CD14-positive monocyte (primary cell): Measurements from ENCODE around the gene YBX1. TPM values are rescaled to one million over a fixed set of nuclear protein-coding genes. Genes with fewer than 3 reads are reported as not detected.

Source experiments
- DNase-seq, 3 donors: peaks; one replicate each; pipeline ENCODE4 v3.0.0-alpha.2; 2011 to 2022
- H2AFZ ChIP-seq: 2 replicates; pipeline ENCODE4 v1.6.0; 2012; ENCODE audit warnings: mild to moderate bottlenecking, low read depth, low read length, inconsistent platforms; ENCODE audit not compliant: insufficient read depth, poor library complexity, severe bottlenecking
- H3K27ac ChIP-seq, 2 donors: 1 replicate in 1 of 2; 2 replicates in 1 of 2; pipeline ENCODE4 v1.5.1; 2012 to 2013; ENCODE audit warnings: low read length in 2 of 2, control low read depth in 1 of 2, inconsistent platforms in 1 of 2, low read depth in 1 of 2, mild to moderate bottlenecking in 1 of 2
- H3K27me3 ChIP-seq, 2 donors: one replicate each; pipeline versions ENCODE4 v1.6.0 to v1.6.1; 2011 to 2013; ENCODE audit warnings: low read length in 2 of 2; ENCODE audit not compliant: control insufficient read depth in 2 of 2, insufficient read depth in 2 of 2
- H3K36me3 ChIP-seq, 2 donors: replicated peaks in 1 of 2; 1 replicate in 1 of 2; 2 replicates in 1 of 2; pipeline versions ENCODE4 v1.5.1 to v1.6.1; 2012 to 2013; ENCODE audit warnings: low read length in 2 of 2, control low read depth in 1 of 2, inconsistent platforms in 1 of 2, mild to moderate bottlenecking in 1 of 2; ENCODE audit not compliant: insufficient read depth in 2 of 2, control insufficient read depth in 1 of 2
- H3K4me1 ChIP-seq, 2 donors: 1 replicate in 1 of 2; 2 replicates in 1 of 2; pipeline versions ENCODE4 v1.5.1 to v1.6.1; 2012 to 2013; ENCODE audit warnings: low read length in 2 of 2, control low read depth in 1 of 2, inconsistent platforms in 1 of 2, mild to moderate bottlenecking in 1 of 2, moderate library complexity in 1 of 2; ENCODE audit not compliant: insufficient read depth in 2 of 2, control insufficient read depth in 1 of 2
- H3K4me2 ChIP-seq: replicated peaks from 2 replicates; pipeline ENCODE3; 2012; ENCODE audit warnings: low read length, moderate library complexity, mild to moderate bottlenecking; ENCODE audit not compliant: poor library complexity, severe bottlenecking; ENCODE audit errors: extremely low read depth
- H3K4me3 ChIP-seq, 3 experiments: fragments of 200-600 bp in 1 of 3; sonication (generic) in 1 of 3; replicated peaks in 1 of 3; 1 replicate in 2 of 3; 2 replicates in 1 of 3; pipeline ENCODE4 v1.5.1; 2011 to 2013; ENCODE audit warnings: low read length in 3 of 3, mild to moderate bottlenecking in 3 of 3, control low read depth in 2 of 3, low read depth in 2 of 3, inconsistent platforms in 1 of 3, moderate library complexity in 1 of 3
- H3K79me2 ChIP-seq: 2 replicates; pipeline ENCODE4 v1.6.0; 2012; ENCODE audit warnings: mild to moderate bottlenecking, control low read depth, inconsistent platforms, low read length, moderate library complexity; ENCODE audit not compliant: insufficient read depth
- H3K9ac ChIP-seq: 2 replicates; pipeline ENCODE4 v1.6.0; 2017; ENCODE audit warnings: low read length, mild to moderate bottlenecking; ENCODE audit not compliant: insufficient read depth, poor library complexity, severe bottlenecking
- H3K9me3 ChIP-seq, 2 donors: replicated peaks in 1 of 2; 1 replicate in 1 of 2; 2 replicates in 1 of 2; pipeline versions ENCODE4 v1.5.1 to v1.6.1; 2012 to 2013; ENCODE audit warnings: low read length in 2 of 2, control low read depth in 1 of 2; ENCODE audit not compliant: control insufficient read depth in 1 of 2, insufficient read depth in 1 of 2
- H4K20me1 ChIP-seq: 2 replicates; pipeline ENCODE4 v1.6.0; 2012; ENCODE audit warnings: mild to moderate bottlenecking, low read length, control low read depth, moderate library complexity; ENCODE audit not compliant: insufficient read depth
- H3K27ac Mint-ChIP-seq, 7 donors: one replicate each; pipeline ENCODE4 v1.8.0; 2020; ENCODE audit warnings: mild to moderate bottlenecking in 7 of 7, mixed read lengths in 7 of 7, moderate library complexity in 6 of 7, inconsistent platforms in 2 of 7
- H3K27me3 Mint-ChIP-seq, 3 donors: one replicate each; pipeline ENCODE4 v1.8.0; 2021 to 2022; ENCODE audit warnings: low read depth in 3 of 3, mild to moderate bottlenecking in 3 of 3, mixed read lengths in 3 of 3, moderate library complexity in 3 of 3, inconsistent platforms in 1 of 3
- H3K36me3 Mint-ChIP-seq, 2 donors: one replicate each; pipeline ENCODE4 v1.8.0; 2020; ENCODE audit warnings: mixed read lengths in 2 of 2, inconsistent platforms in 1 of 2, mild to moderate bottlenecking in 1 of 2
- H3K4me1 Mint-ChIP-seq: one replicate; pipeline ENCODE4 v1.8.0; 2020; ENCODE audit warnings: mild to moderate bottlenecking, mixed read lengths
- H3K4me3 Mint-ChIP-seq, 2 donors: one replicate each; pipeline ENCODE4 v1.8.0; 2020; ENCODE audit warnings: mild to moderate bottlenecking in 2 of 2, mixed read lengths in 2 of 2, moderate library complexity in 1 of 2
- H3K9me3 Mint-ChIP-seq, 7 donors: one replicate each; pipeline ENCODE4 v1.8.0; 2020 to 2022; ENCODE audit warnings: mixed read lengths in 7 of 7, mild to moderate bottlenecking in 6 of 7, moderate library complexity in 6 of 7, inconsistent platforms in 2 of 7
- WGBS: methylation state at CpG from one replicate; pipeline ENCODE4 v1.1.5; 2013; ENCODE audit warnings: missing lambda C conversion rate; ENCODE audit not compliant: insufficient coverage; 5-methylcytosine and 5-hydroxymethylcytosine counted together
- intact Hi-C, 2 donors: fragments of 100-400 bp; cut with micrococcal nuclease; formaldehyde crosslinking; loops; one replicate each; pipeline versions ENCODE4 v1.15.0 to v1.15.1; 2023
- polyA plus RNA-seq, 3 donors: library from polyadenylated mRNA; depleted of rRNA in 1 of 3; unstranded in 2 of 3; stranded (reverse) in 1 of 3; fragments of 300-500 nt in 2 of 3; fragments of >200 nt in 1 of 3; fragmentation: Illumina TruSeq in 2 of 3; gene quantifications; 1 replicate in 2 of 3; 2 replicates in 1 of 3; pipeline ENCODE4 v1.2.3, GENCODE V29; 2012 to 2021
- TF ChIP-seq, protein P1 (sequence below): fragments of 200-600 bp; IDR thresholded peaks from one replicate; pipeline ENCODE4 v1.8.0; 2022; ENCODE audit warnings: antibody characterized with exemption, mild to moderate bottlenecking

YBX1 gene
- polyA plus RNA-seq, 3 donors, result 65.7 to 301 (median 70.2) TPM

- H3K79me2 ChIP-seq, result no peaks in the 10 kb centered on the region
- WGBS, result no CpG with 5 or more reads among the region's 3 CpGs
- H3K36me3 ChIP-seq, result no peaks in the 10 kb centered on the region
- H3K9me3 ChIP-seq, result no peaks in the 10 kb centered on the region
- no peaks in the 10 kb centered on the region for H4K20me1 ChIP-seq
- Mint-ChIP-seq H3K36me3 (no peaks in the 10 kb centered on the region), H3K27me3 (peaks cover 0 to 1% (median 0%) of the 10 kb centered on the region in 3 donors), H3K27ac (peak overlapping the region in 1 of 7 donors; percentile 23), H3K4me1 (no peaks in the 10 kb centered on the region), H3K4me3 (no peak overlapping the region), H3K9me3 (no peaks in the 10 kb centered on the region)
- H3K27ac ChIP-seq, result no peak overlapping the region
- H3K4me1 ChIP-seq, result no peaks in the 10 kb centered on the region
- no peak overlapping the region for H3K9ac ChIP-seq
- no peak overlapping the region for H2AFZ ChIP-seq
- H3K27me3 ChIP-seq, result no peaks in the 10 kb centered on the region
- TF ChIP-seq, protein P1, sequence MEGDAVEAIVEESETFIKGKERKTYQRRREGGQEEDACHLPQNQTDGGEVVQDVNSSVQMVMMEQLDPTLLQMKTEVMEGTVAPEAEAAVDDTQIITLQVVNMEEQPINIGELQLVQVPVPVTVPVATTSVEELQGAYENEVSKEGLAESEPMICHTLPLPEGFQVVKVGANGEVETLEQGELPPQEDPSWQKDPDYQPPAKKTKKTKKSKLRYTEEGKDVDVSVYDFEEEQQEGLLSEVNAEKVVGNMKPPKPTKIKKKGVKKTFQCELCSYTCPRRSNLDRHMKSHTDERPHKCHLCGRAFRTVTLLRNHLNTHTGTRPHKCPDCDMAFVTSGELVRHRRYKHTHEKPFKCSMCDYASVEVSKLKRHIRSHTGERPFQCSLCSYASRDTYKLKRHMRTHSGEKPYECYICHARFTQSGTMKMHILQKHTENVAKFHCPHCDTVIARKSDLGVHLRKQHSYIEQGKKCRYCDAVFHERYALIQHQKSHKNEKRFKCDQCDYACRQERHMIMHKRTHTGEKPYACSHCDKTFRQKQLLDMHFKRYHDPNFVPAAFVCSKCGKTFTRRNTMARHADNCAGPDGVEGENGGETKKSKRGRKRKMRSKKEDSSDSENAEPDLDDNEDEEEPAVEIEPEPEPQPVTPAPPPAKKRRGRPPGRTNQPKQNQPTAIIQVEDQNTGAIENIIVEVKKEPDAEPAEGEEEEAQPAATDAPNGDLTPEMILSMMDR, result no peak
- no peak for DNase-seq
- intact Hi-C loops, result no loop called here
- no peak overlapping the region for H3K4me2 ChIP-seq
- H3K4me3 ChIP-seq, result no peak overlapping the region
Observed at GRCh38 chr1:42730002-42730401, 47.8 kb downstream of the YBX1 start.

DNA sequence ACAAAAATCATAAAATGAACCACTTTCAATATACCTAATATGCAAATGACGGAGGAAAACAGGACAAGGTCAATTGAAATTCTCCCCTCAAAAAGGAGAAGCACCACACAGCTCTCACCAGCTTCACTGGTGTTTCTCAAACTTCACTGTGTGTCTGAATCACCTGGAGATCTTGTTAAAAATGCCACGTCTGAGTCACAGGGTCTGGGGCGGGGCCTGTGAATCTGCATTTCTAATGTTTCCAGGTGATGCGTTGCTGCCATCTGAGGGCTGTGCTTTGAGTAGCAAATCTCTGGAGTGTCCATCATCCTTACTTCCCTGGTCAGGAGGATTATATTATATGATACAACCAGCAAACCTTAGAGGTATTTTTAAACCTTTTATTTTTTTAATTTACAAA, 48.8 kb downstream of the YBX1 start:
- H3K9ac ChIP-seq, result no peak overlapping the region
- no peaks in the 10 kb centered on the region for H3K79me2 ChIP-seq
- intact Hi-C loops, result no loop called here

More for the DNA sequence above, 48.8 kb downstream of the YBX1 start:
- no peak overlapping the region for H3K27ac Mint-ChIP-seq
- H3K9me3 Mint-ChIP-seq, result no peaks in the 10 kb centered on the region
- no peaks in the 10 kb centered on the region for H3K36me3 ChIP-seq
- H3K4me1 ChIP-seq, result peaks cover under 1 to 2% of the 10 kb centered on the region in 2 donors
- TF ChIP-seq, protein P1, result no peak
- H3K27me3 Mint-ChIP-seq, result peaks cover 0 to 1% (median 0%) of the 10 kb centered on the region in 3 donors
- no peak overlapping the region for H3K27ac ChIP-seq
- H3K4me3 Mint-ChIP-seq, result no peak overlapping the region
- peak in 1 of 3 donors; percentile 20 for DNase-seq
- H3K4me3 ChIP-seq, result no peak overlapping the region
- no peak overlapping the region for H2AFZ ChIP-seq
- 70% methylated on average over 2 of the region's 4 CpGs for WGBS
- H3K4me2 ChIP-seq, result no peak overlapping the region
- H3K9me3 ChIP-seq, result no peaks in the 10 kb centered on the region
- no peaks in the 10 kb centered on the region for H3K27me3 ChIP-seq
- H3K4me1 Mint-ChIP-seq, result peaks cover under 1% of the 10 kb centered on the region
- no peaks in the 10 kb centered on the region for H3K36me3 Mint-ChIP-seq
- H4K20me1 ChIP-seq, result no peaks in the 10 kb centered on the region
